MM.1S (cell line): ENCODE data around the gene CRTAC1.

Source experiments
- DNase-seq: peaks from one replicate; pipeline ENCODE4 v3.0.0-alpha.2; 2015
- H2AFZ ChIP-seq: fragments of 300-600 bp; sonication (generic); 2 replicates; pipeline ENCODE4 v1.6.0; 2016; ENCODE audit warnings: antibody characterized with exemption, low read length
- H3F3A ChIP-seq: fragments of 300-600 bp; sonication (generic); 2 replicates; pipeline ENCODE4 v1.6.1; 2016; ENCODE audit warnings: mild to moderate bottlenecking, antibody characterized with exemption, low read length, moderate library complexity, mixed read lengths; ENCODE audit not compliant: insufficient read depth
- H3K27ac ChIP-seq: fragments of 300-600 bp; sonication (generic); 2 replicates; pipeline ENCODE4 v1.5.1; 2016; ENCODE audit warnings: mild to moderate bottlenecking, low read length
- H3K27me3 ChIP-seq: fragments of 300-600 bp; sonication (generic); replicated peaks from 2 replicates; pipeline ENCODE4 v1.6.0; 2016; ENCODE audit warnings: low read length; ENCODE audit not compliant: insufficient read depth
- H3K36me3 ChIP-seq: fragments of 300-600 bp; sonication (generic); replicated peaks from 2 replicates; pipeline ENCODE4 v1.6.1; 2016; ENCODE audit warnings: mild to moderate bottlenecking, low read length, mixed read lengths; ENCODE audit not compliant: insufficient read depth
- H3K4me1 ChIP-seq: fragments of 300-600 bp; sonication (generic); 2 replicates; pipeline ENCODE4 v1.6.1; 2016; ENCODE audit warnings: low read length, mixed read lengths
- H3K4me2 ChIP-seq: fragments of 300-600 bp; sonication (generic); 2 replicates; pipeline ENCODE4 v1.6.0; 2016; ENCODE audit warnings: low read depth, low read length
- H3K4me3 ChIP-seq: fragments of 300-600 bp; sonication (generic); 2 replicates; pipeline ENCODE4 v1.5.1; 2016; ENCODE audit warnings: low read length, mixed read lengths
- H3K79me2 ChIP-seq: fragments of 300-600 bp; sonication (generic); 2 replicates; pipeline ENCODE4 v1.6.1; 2016; ENCODE audit warnings: mixed run types, low read length, mixed read lengths
- H3K9ac ChIP-seq: fragments of 300-600 bp; sonication (generic); 2 replicates; pipeline ENCODE4 v1.6.1; 2016; ENCODE audit warnings: low read length, mixed read lengths
- H3K9me2 ChIP-seq: fragments of 300-600 bp; sonication (generic); replicated peaks from 2 replicates; pipeline ENCODE4 v1.6.1; 2016; ENCODE audit warnings: mild to moderate bottlenecking, low read length, mixed read lengths; ENCODE audit not compliant: insufficient read depth
- H3K9me3 ChIP-seq: fragments of 300-600 bp; sonication (generic); replicated peaks from 2 replicates; pipeline ENCODE4 v1.6.1; 2016; ENCODE audit warnings: mild to moderate bottlenecking, low read length, mixed read lengths; ENCODE audit not compliant: insufficient read depth
- H4K20me1 ChIP-seq: fragments of 300-600 bp; sonication (generic); 2 replicates; pipeline ENCODE4 v1.6.1; 2016; ENCODE audit warnings: mild to moderate bottlenecking, low read length, moderate library complexity, mixed read lengths; ENCODE audit not compliant: insufficient read depth
- EZH2 ChIP-seq: fragments of 300-600 bp; sonication (generic); optimal IDR thresholded peaks from 2 replicates; pipeline ENCODE3; 2017; ENCODE audit warnings: low read depth, mild to moderate bottlenecking, antibody characterized with exemption, low read length, mixed read lengths
- EZH2phosphoT487 ChIP-seq: fragments of 300-600 bp; sonication (generic); IDR thresholded peaks from 2 replicates; pipeline ENCODE4 v1.6.1; 2018; ENCODE audit warnings: antibody characterized with exemption, low read length
- TF ChIP-seq, protein P1 (sequence below): fragments of 300-600 bp; sonication (generic); IDR thresholded peaks from 2 replicates; pipeline ENCODE4 v1.5.1; 2016; ENCODE audit warnings: antibody characterized with exemption, low read length, mixed read lengths

CRTAC1 gene

DNA sequence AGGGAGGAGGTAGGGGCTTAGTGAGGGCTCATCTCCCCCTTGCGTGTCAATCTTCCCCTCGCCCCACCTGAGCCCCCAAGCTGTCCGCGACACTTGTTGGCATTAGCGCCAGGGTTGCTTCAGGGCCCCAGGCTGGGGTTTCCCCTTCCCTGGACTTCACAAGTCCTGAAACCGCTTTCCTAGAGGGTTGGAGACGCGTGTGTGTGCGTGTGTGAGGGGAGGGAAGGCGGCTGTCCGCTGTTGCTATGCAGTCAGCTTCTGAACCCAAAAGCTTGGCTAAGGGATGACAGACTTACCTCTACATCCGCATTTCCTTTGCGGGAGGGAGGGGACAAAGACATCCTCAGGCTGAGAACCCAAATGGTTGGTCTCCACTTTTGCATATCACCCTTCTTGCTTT lies 180.0 kb downstream of the CRTAC1 start:
- H4K20me1 ChIP-seq, result no peaks in the 10 kb centered on the region
- DNase-seq, result no peak
- no peaks in the 10 kb centered on the region for H3K9me3 ChIP-seq
- no peaks in the 10 kb centered on the region for H3K9me2 ChIP-seq
- TF ChIP-seq, protein P1, sequence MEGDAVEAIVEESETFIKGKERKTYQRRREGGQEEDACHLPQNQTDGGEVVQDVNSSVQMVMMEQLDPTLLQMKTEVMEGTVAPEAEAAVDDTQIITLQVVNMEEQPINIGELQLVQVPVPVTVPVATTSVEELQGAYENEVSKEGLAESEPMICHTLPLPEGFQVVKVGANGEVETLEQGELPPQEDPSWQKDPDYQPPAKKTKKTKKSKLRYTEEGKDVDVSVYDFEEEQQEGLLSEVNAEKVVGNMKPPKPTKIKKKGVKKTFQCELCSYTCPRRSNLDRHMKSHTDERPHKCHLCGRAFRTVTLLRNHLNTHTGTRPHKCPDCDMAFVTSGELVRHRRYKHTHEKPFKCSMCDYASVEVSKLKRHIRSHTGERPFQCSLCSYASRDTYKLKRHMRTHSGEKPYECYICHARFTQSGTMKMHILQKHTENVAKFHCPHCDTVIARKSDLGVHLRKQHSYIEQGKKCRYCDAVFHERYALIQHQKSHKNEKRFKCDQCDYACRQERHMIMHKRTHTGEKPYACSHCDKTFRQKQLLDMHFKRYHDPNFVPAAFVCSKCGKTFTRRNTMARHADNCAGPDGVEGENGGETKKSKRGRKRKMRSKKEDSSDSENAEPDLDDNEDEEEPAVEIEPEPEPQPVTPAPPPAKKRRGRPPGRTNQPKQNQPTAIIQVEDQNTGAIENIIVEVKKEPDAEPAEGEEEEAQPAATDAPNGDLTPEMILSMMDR, result no peak
- TF ChIP-seq EZH2phosphoT487 (no peak), EZH2 (no peak)
- H3K4me3 ChIP-seq, result no peak overlapping the region; the same call in 1 of the 2 replicates
- no peaks in the 10 kb centered on the region for H3K4me1 ChIP-seq
- H3K79me2 ChIP-seq, result no peaks in the 10 kb centered on the region
- no peak overlapping the region for H3K9ac ChIP-seq
- peak overlapping the region; percentile 52; the same call in 1 of the 2 replicates for H3K4me2 ChIP-seq
- H3K36me3 ChIP-seq, result no peaks in the 10 kb centered on the region
- no peak overlapping the region for H2AFZ ChIP-seq
- no peaks in the 10 kb centered on the region for H3F3A ChIP-seq
- H3K27ac ChIP-seq, result no peak overlapping the region
- H3K27me3 ChIP-seq, result peaks cover 41% of the 10 kb centered on the region

DNA sequence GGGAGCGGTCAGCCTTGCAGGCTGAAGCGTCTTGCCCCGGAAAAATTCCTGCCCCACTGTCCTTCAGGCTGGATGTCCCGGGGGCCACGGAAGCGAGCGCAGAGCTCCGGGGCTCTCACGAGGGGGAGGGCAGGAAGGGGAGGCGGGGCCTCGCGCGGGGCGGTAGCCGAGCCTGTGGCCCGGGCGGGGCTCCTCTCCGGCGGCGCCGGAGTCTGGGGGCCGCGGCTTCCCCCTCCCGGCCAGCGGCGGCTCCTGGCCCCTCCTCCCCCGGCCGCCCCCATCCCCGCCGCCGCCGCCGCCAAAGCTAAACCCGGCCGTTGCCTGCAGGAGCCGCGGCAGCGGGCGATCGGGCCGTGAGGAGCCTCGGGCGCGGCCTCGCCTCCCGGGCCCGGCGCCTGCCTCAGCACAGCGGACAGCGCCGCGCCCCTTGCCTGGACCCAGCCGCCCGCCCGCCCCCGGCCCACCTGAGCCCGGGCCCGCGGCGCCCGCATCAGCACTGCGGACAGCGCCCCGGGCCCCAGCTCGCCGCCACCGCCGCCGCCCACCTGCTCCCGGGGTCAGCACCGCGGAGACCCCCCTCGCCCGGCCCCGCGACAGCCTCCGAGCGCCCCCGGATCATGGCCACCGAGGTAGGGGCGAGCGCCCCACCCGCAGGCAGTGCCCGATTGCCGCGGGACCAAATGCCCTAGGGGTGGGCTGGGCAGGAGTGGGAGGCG lies 180.6 kb downstream of the CRTAC1 start, which contains the start of gene GOLGA7B:
GOLGA7B (plus strand) TSS at position 157 of the 716 bp plus-strand sequence; CDS start at position 618, 461 bp downstream.
- DNase-seq, result peak; percentile 40
- H2AFZ ChIP-seq, result peak within 1 kb of the TSS; percentile 45; the same call in 1 of the 2 replicates
- peaks cover 41% of the 10 kb centered on the region for H3K27me3 ChIP-seq
- no peak within 1 kb of the TSS for H3K9ac ChIP-seq
- H3F3A ChIP-seq, result no peaks in the 10 kb centered on the region
- no peaks in the 10 kb centered on the region for H3K4me1 ChIP-seq
- no peaks in the 10 kb centered on the region for H3K79me2 ChIP-seq
- peak within 1 kb of the TSS; percentile 59; the same call in 1 of the 2 replicates for H3K4me3 ChIP-seq
- no peaks in the 10 kb centered on the region for H3K36me3 ChIP-seq
- TF ChIP-seq EZH2, result no peak
- TF ChIP-seq, protein P1, result no peak
- no peak for TF ChIP-seq EZH2phosphoT487
- H3K9me3 ChIP-seq, result no peaks in the 10 kb centered on the region
- peak within 1 kb of the TSS; percentile 52; the same call in 1 of the 2 replicates for H3K4me2 ChIP-seq
- no peaks in the 10 kb centered on the region for H4K20me1 ChIP-seq
- H3K27ac ChIP-seq, result no peak within 1 kb of the TSS
- H3K9me2 ChIP-seq, result no peaks in the 10 kb centered on the region

DNA sequence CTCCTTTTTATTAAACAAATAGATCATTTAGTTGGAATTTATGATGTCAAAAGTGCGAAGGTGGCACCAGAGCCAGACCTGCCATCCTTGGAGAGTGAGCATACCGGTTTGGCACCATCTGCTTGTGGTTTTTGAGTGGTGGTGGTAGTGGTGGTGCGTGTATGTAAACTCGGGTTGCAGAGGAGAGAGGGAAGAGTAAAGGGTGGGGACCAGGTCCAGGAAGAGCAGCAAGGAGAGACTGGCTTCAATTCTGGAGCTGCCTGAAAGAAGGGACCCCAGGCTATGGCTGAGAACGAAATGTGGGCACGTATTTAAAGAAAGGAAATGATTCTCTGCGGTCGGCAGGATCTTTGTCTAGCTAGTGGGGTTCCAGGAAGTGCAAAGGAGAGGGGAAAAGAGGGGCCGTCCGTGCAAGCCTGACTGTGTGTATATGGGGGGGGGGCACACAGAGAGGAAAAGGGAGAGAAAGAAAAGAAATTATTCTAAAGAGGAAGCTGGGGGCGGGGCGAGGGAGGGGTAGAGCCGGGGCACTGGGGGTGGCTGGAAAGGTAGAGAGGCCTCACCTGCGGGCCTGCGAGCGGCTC lies 181.2 kb downstream of the CRTAC1 start:
- Histone ChIP-seq H3K27me3 (peaks cover 41% of the 10 kb centered on the region), H3K4me2 (peak overlapping the region; percentile 39; the same call in 1 of the 2 replicates), H4K20me1 (no peaks in the 10 kb centered on the region), H3K4me3 (peak overlapping the region; percentile 59; the same call in 1 of the 2 replicates), H3K36me3 (no peaks in the 10 kb centered on the region), H3K27ac (no peak overlapping the region), H3K9ac (no peak overlapping the region), H2AFZ (peak overlapping the region; percentile 45; the same call in 1 of the 2 replicates), H3K9me2 (no peaks in the 10 kb centered on the region), H3K79me2 (no peaks in the 10 kb centered on the region), H3K4me1 (no peaks in the 10 kb centered on the region), H3K9me3 (no peaks in the 10 kb centered on the region), H3F3A (no peaks in the 10 kb centered on the region)
- TF ChIP-seq, protein P1, result no peak
- no peak for TF ChIP-seq EZH2
- TF ChIP-seq EZH2phosphoT487, result no peak
- DNase-seq, result no peak
